H9 (cell line): ENCODE data around the gene PREX1. TPM values are rescaled to one million over a fixed set of nuclear protein-coding genes. Genes with fewer than 3 reads are reported as not detected.

Experiments
- DNase-seq: peaks from one replicate; pipeline ENCODE4 v3.0.0-alpha.2; 2017
- H2AFZ ChIP-seq: one replicate; pipeline ENCODE4 v1.6.1; 2013; ENCODE audit warnings: mild to moderate bottlenecking, low read length, control low read depth, moderate library complexity
- H2AK5ac ChIP-seq: 2 replicates; pipeline ENCODE4 v1.6.1; 2013; ENCODE audit warnings: low read length, control low read depth, mixed read lengths; ENCODE audit not compliant: insufficient read length
- H2BK120ac ChIP-seq: one replicate; pipeline ENCODE4 v1.6.1; 2013; ENCODE audit warnings: low read depth, mild to moderate bottlenecking, low read length, control low read depth, inconsistent platforms; ENCODE audit not compliant: poor library complexity, severe bottlenecking
- H2BK12ac ChIP-seq: 2 replicates; pipeline ENCODE4 v1.6.1; 2013; ENCODE audit warnings: low read length, control low read depth, mixed read lengths, low read depth; ENCODE audit not compliant: insufficient read length
- H2BK15ac ChIP-seq: 2 replicates; pipeline ENCODE4 v1.6.1; 2013; ENCODE audit warnings: low read depth, low read length, control low read depth
- H2BK20ac ChIP-seq: one replicate; pipeline ENCODE4 v1.6.1; 2013; ENCODE audit warnings: low read depth, mild to moderate bottlenecking, low read length, control low read depth, inconsistent platforms; ENCODE audit not compliant: poor library complexity, severe bottlenecking
- H2BK5ac ChIP-seq: 2 replicates; pipeline ENCODE4 v1.6.1; 2013; ENCODE audit warnings: low read length, control low read depth, mixed read lengths; ENCODE audit not compliant: insufficient read length
- H3K14ac ChIP-seq: 2 replicates; pipeline ENCODE4 v1.6.1; 2013; ENCODE audit warnings: low read length, control low read depth; ENCODE audit not compliant: insufficient read depth
- H3K18ac ChIP-seq: 2 replicates; pipeline ENCODE4 v1.6.1; 2013; ENCODE audit warnings: low read depth, mild to moderate bottlenecking, mixed read lengths, low read length, control low read depth; ENCODE audit not compliant: insufficient read length
- H3K23ac ChIP-seq: 2 replicates; pipeline ENCODE4 v1.6.1; 2013; ENCODE audit warnings: low read length, control low read depth, mixed read lengths, low read depth; ENCODE audit not compliant: insufficient read length
- H3K23me2 ChIP-seq: 2 replicates; pipeline ENCODE4 v1.6.1; 2013; ENCODE audit warnings: low read depth, mild to moderate bottlenecking, mixed read lengths, low read length, control low read depth; ENCODE audit not compliant: insufficient read length, poor library complexity, severe bottlenecking
- H3K27ac ChIP-seq: 2 replicates; pipeline ENCODE4 v1.5.1; 2013; ENCODE audit warnings: low read length, control low read depth, mixed read lengths, low read depth; ENCODE audit not compliant: insufficient read length
- H3K27me3 ChIP-seq: 2 replicates; pipeline ENCODE4 v1.6.1; 2013; ENCODE audit warnings: low read length, control low read depth, inconsistent platforms; ENCODE audit not compliant: insufficient read depth
- H3K4ac ChIP-seq: 2 replicates; pipeline ENCODE4 v1.6.1; 2013; ENCODE audit warnings: low read depth, mild to moderate bottlenecking, control low read depth, inconsistent platforms, low read length, moderate library complexity
- H3K4me1 ChIP-seq: 2 replicates; pipeline ENCODE4 v1.6.1; 2013; ENCODE audit warnings: low read length, control low read depth, inconsistent platforms; ENCODE audit not compliant: insufficient read depth
- H3K4me2 ChIP-seq: 2 replicates; pipeline ENCODE4 v1.6.1; 2013; ENCODE audit warnings: low read length, control low read depth, mixed read lengths; ENCODE audit not compliant: insufficient read length, insufficient read depth
- H3K56ac ChIP-seq: 2 replicates; pipeline ENCODE4 v1.6.1; 2013; ENCODE audit warnings: low read depth, mild to moderate bottlenecking, mixed read lengths, low read length, control low read depth; ENCODE audit not compliant: insufficient read length
- H3K79me1 ChIP-seq: 2 replicates; pipeline ENCODE4 v1.6.1; 2013; ENCODE audit warnings: low read depth, mild to moderate bottlenecking, moderate library complexity, low read length, control low read depth, inconsistent platforms; ENCODE audit not compliant: insufficient read depth, poor library complexity, severe bottlenecking
- H3K79me2 ChIP-seq: 2 replicates; pipeline ENCODE4 v1.6.1; 2013; ENCODE audit warnings: low read length, control low read depth, inconsistent platforms; ENCODE audit not compliant: insufficient read depth
- H3K9ac ChIP-seq: 2 replicates; pipeline ENCODE4 v1.6.1; 2013; ENCODE audit warnings: low read length, control low read depth, mixed read lengths; ENCODE audit not compliant: insufficient read length; ENCODE audit errors: extremely low read depth
- H3K9me3 ChIP-seq: one replicate; pipeline ENCODE4 v1.6.1; 2013; ENCODE audit warnings: low read depth, low read length, inconsistent platforms; ENCODE audit not compliant: control insufficient read depth
- H3T11ph ChIP-seq: one replicate; pipeline ENCODE4 v1.6.1; 2013; ENCODE audit warnings: mild to moderate bottlenecking, low read length, control low read depth, inconsistent platforms
- H4K20me1 ChIP-seq: one replicate; pipeline ENCODE4 v1.6.1; 2013; ENCODE audit not compliant: control insufficient read depth, insufficient read length, insufficient read depth
- H4K5ac ChIP-seq: 2 replicates; pipeline ENCODE4 v1.6.1; 2013; ENCODE audit warnings: low read depth, mild to moderate bottlenecking, mixed read lengths, low read length, control low read depth; ENCODE audit not compliant: insufficient read length
- H4K8ac ChIP-seq: replicated peaks from 2 replicates; pipeline ENCODE4 v1.6.1; 2013; ENCODE audit warnings: low read length, control low read depth, mixed read lengths, low read depth; ENCODE audit not compliant: insufficient read length
- H4K91ac ChIP-seq: 2 replicates; pipeline ENCODE4 v1.6.1; 2013; ENCODE audit warnings: low read depth, mild to moderate bottlenecking, moderate library complexity, mixed read lengths, low read length, control low read depth; ENCODE audit not compliant: insufficient read length
- H3K27ac Mint-ChIP-seq, 3 experiments: 2 replicates in 2 of 3; 3 replicates in 1 of 3; pipeline ENCODE4 v1.8.0; 2020 to 2021; ENCODE audit warnings: mixed read lengths in 3 of 3, mild to moderate bottlenecking in 1 of 3, moderate library complexity in 1 of 3
- H3K27me3 Mint-ChIP-seq: 2 replicates; pipeline ENCODE4 v1.8.0; 2021; ENCODE audit warnings: low read depth, mild to moderate bottlenecking, moderate library complexity, mixed read lengths
- H3K36me3 Mint-ChIP-seq, 3 experiments: 2 replicates in 2 of 3; 3 replicates in 1 of 3; pipeline ENCODE4 v1.8.0; 2020 to 2021; ENCODE audit warnings: low read depth in 3 of 3, mixed read lengths in 3 of 3; ENCODE audit not compliant: insufficient read depth in 1 of 3
- H3K4me1 Mint-ChIP-seq, 2 experiments: 2 replicates each; pipeline ENCODE4 v1.8.0; 2020; ENCODE audit warnings: mixed read lengths in 2 of 2
- H3K4me3 Mint-ChIP-seq, 2 experiments: 2 replicates in 1 of 2; 3 replicates in 1 of 2; pipeline ENCODE4 v1.8.0; 2020 to 2021; ENCODE audit warnings: mild to moderate bottlenecking in 2 of 2, mixed read lengths in 2 of 2, moderate library complexity in 1 of 2
- H3K9me3 Mint-ChIP-seq, 2 experiments: 2 replicates in 1 of 2; 3 replicates in 1 of 2; pipeline ENCODE4 v1.8.0; 2020; ENCODE audit warnings: mild to moderate bottlenecking in 2 of 2, mixed read lengths in 2 of 2, moderate library complexity in 1 of 2
- CTCF ChIP-seq: fragments of 200-600 bp; sonication (generic); conservative IDR thresholded peaks from 3 replicates; pipeline ENCODE4 v1.8.0; 2021; ENCODE audit warnings: antibody characterized with exemption, mild to moderate bottlenecking
- whole genome bisulfite sequencing: extraction: QIAGEN DNeasy Blood & Tissue Kit; methylation state at CpG from one replicate; pipeline ENCODE4 v1.1.7; 2013; ENCODE audit warnings: missing lambda C conversion rate, low lambda C conversion rate, mixed read lengths; ENCODE audit not compliant: insufficient read length; ENCODE audit errors: extremely low coverage; 5-methylcytosine and 5-hydroxymethylcytosine counted together
- total RNA-seq: library from RNA; stranded (reverse); gene quantifications from 2 replicates; pipeline ENCODE4 v1.2.1, GENCODE V29; 2021

The PREX1 gene
- total RNA-seq, 1 experiment from 2014 or later: 6.6 TPM

- Histone ChIP-seq H4K20me1 (no peaks in the 10 kb centered on the region), H3K23me2 (no peaks in the 10 kb centered on the region), H3K4me1 (no peaks in the 10 kb centered on the region), H3K9me3 (no peaks in the 10 kb centered on the region), H4K91ac (no peak overlapping the region), H4K5ac (no peak overlapping the region), H2AFZ (no peak overlapping the region), H3K79me1 (no peaks in the 10 kb centered on the region), H3K27ac (no peak overlapping the region), H2BK20ac (no peak overlapping the region), H2BK15ac (no peak overlapping the region), H3K14ac (no peak overlapping the region; the same call in 1 of the 2 replicates), H3K79me2 (no peaks in the 10 kb centered on the region), H3T11ph (no peak overlapping the region), H4K8ac (no peak overlapping the region), H2BK120ac (no peak overlapping the region), H2BK5ac (no peak overlapping the region), H3K9ac (no peak overlapping the region), H3K56ac (no peak overlapping the region), H3K27me3 (no peaks in the 10 kb centered on the region), H2AK5ac (no peak overlapping the region), H3K23ac (no peak overlapping the region), H3K4me2 (no peak overlapping the region), H3K18ac (no peak overlapping the region), H3K4ac (no peak overlapping the region), H2BK12ac (no peak overlapping the region)
- TF ChIP-seq CTCF: no peak
- H3K27me3 Mint-ChIP-seq: no peaks in the 10 kb centered on the region; the same call in 1 of the 2 replicates
- no peak for DNase-seq
- no peak overlapping the region for H3K4me3 Mint-ChIP-seq
- H3K4me1 Mint-ChIP-seq: peaks cover 0 to 13% of the 10 kb centered on the region in 2 experiments; a peak in 1 of 4 replicates
- no peaks in the 10 kb centered on the region; a peak in 2 of 5 replicates for H3K9me3 Mint-ChIP-seq
- H3K36me3 Mint-ChIP-seq: no peaks in the 10 kb centered on the region
- WGBS: no CpG with 5 or more reads among the region's 13 CpGs
- peak overlapping the region in 1 of 3 experiments; percentile 16; a peak in 1 of 7 replicates for H3K27ac Mint-ChIP-seq
These were observed 209.7 kb downstream of the PREX1 start for GRCh38 chr20:48618052-48618451.
